Measurements from ENCODE around the gene DPAGT1.
A peak's percentile ranks its signal among the peaks of the same experiment; 100 is the strongest.

Gene DPAGT1

GRCh38 chr11:119095066-119095880 is 6.4 kb downstream of the DPAGT1 start:
- CTCF ChIA-PET: interaction anchor here (0.7 to 1.5 kb wide), 4 partner anchors 10 to 559 kb away, joined by 3 to 10 read pairs (median 4); partner anchors contain the start of genes C2CD2L and HINFP
- H3K27ac ChIP-seq: peak overlapping the region; percentile 89
- peak; percentile 100 for DNase-seq (ENCODE audit: low spot score)
- TF ChIP-seq CTCF (conservative IDR thresholded peaks at IDR 0.05; ENCODE audit: low read depth): peak; percentile 35; the same call in 1 of the 2 replicates
- POLR2A ChIA-PET (ENCODE audit: low non-redundant PET): interaction anchor here (0.6 to 0.7 kb wide), 2 partner anchors 11 to 28 kb away, joined by 3 to 4 read pairs; partner anchors contain the start of genes HMBS and VPS11

- peak; percentile 77 for TF ChIP-seq CTCF (conservative IDR thresholded peaks at IDR 0.05; ENCODE audit: low read depth)
- peak overlapping the region; percentile 89 for H3K27ac ChIP-seq
- ChIA-PET CTCF (interaction anchor here (0.6 to 1.5 kb wide), 6 partner anchors 9 to 558 kb away, joined by 3 to 10 read pairs (median 4); partner anchors contain the start of genes C2CD2L and HINFP), POLR2A (ENCODE audit: low non-redundant PET) (interaction anchor here (0.6 to 0.7 kb wide), 2 partner anchors 10 to 27 kb away, joined by 3 to 4 read pairs; partner anchors contain the start of genes HMBS and VPS11)
- peak; percentile 34 for DNase-seq (ENCODE audit: low spot score)
Measured at GRCh38 chr11:119094816-119095065, 6.9 kb downstream of the DPAGT1 start.

GRCh38 chr11:119093942-119094815 is 7.5 kb downstream of the DPAGT1 start:
- DNase-seq (ENCODE audit: low spot score): no peak
- H3K27ac ChIP-seq: peak overlapping the region; percentile 89
- ChIA-PET CTCF (interaction anchor here (0.6 to 1.5 kb wide), 5 partner anchors 9 to 250 kb away, joined by 3 to 10 read pairs (median 4); partner anchors contain the start of gene HINFP), POLR2A (ENCODE audit: low non-redundant PET) (interaction anchor here (0.6 to 0.7 kb wide), 3 partner anchors 10 to 26 kb away, joined by 3 to 5 read pairs (median 4); partner anchors contain the start of genes HMBS and VPS11)
- no peak for TF ChIP-seq CTCF (conservative IDR thresholded peaks at IDR 0.05; ENCODE audit: low read depth)

GRCh38 chr11:119092880-119093842 is 8.5 kb downstream of the DPAGT1 start:
- ChIA-PET CTCF (interaction anchor here (0.7 kb wide), 1 partner anchor 8 kb away, joined by 4 read pairs; no protein-coding TSS in a partner anchor), POLR2A (ENCODE audit: low non-redundant PET) (no interaction called here)
- no peak for TF ChIP-seq CTCF (conservative IDR thresholded peaks at IDR 0.05; ENCODE audit: low read depth)
- DNase-seq (ENCODE audit: low spot score): no peak
- peak overlapping the region; percentile 89 for H3K27ac ChIP-seq

- no peak for TF ChIP-seq CTCF (conservative IDR thresholded peaks at IDR 0.05; ENCODE audit: low read depth)
- CTCF ChIA-PET: interaction anchor here (0.7 kb wide), 1 partner anchor 30 kb away, joined by 3 read pairs; no protein-coding TSS in a partner anchor
- DNase-seq (ENCODE audit: low spot score): no peak
- POLR2A ChIA-PET (ENCODE audit: low non-redundant PET): no interaction called here
- H3K27ac ChIP-seq: peak overlapping the region; percentile 89
Measured at GRCh38 chr11:119091966-119092879, 9.4 kb downstream of the DPAGT1 start.

All from RWPE1 (cell line).